Right atrium auricular region (tissue), 2 donors: ENCODE measurements around the gene CDT1. TPM values are rescaled to one million over a fixed set of nuclear protein-coding genes. Genes with fewer than 3 reads are reported as not detected.

Experiments
- DNase-seq: peaks from one replicate; pipeline ENCODE4 v3.0.0-alpha.2; 2019; ENCODE audit warnings: low spot score
- H3K27ac ChIP-seq, 2 donors: fragments of 200-600 bp; sonication (generic); 1 replicate in 1 of 2; 2 replicates in 1 of 2; pipeline ENCODE4 v1.5.1; 2016 to 2019
- H3K27me3 ChIP-seq, 2 donors: fragments of 200-600 bp; sonication (generic); one replicate each; pipeline versions ENCODE4 v1.5.1 to v1.6.0; 2017 to 2019
- H3K36me3 ChIP-seq: fragments of 200-600 bp; sonication (generic); one replicate; pipeline ENCODE4 v1.5.1; 2016
- H3K4me1 ChIP-seq, 2 donors: fragments of 200-600 bp; sonication (generic); one replicate each; pipeline versions ENCODE4 v1.5.1 to v1.6.0; 2017 to 2019
- H3K4me3 ChIP-seq, 2 donors: fragments of 200-600 bp; sonication (generic); 1 replicate in 1 of 2; 2 replicates in 1 of 2; pipeline ENCODE4 v1.5.1; 2017 to 2019; ENCODE audit warnings: mild to moderate bottlenecking in 1 of 2, moderate library complexity in 1 of 2
- H3K9me3 ChIP-seq, 2 donors: fragments of 200-600 bp; sonication (generic); one replicate each; pipeline ENCODE4 v1.5.1; 2019
- CTCF ChIP-seq, 2 donors: fragments of 200-600 bp; sonication (generic); IDR thresholded peaks; one replicate each; pipeline ENCODE4 v1.5.1; 2019; ENCODE audit warnings: antibody characterized with exemption in 2 of 2
- total RNA-seq, 2 donors: library from RNA; depleted of rRNA; stranded (reverse); fragments of >200 nt; gene quantifications; one replicate each; pipeline ENCODE4 v1.1.0, GENCODE V29; 2016

Gene CDT1
- total RNA-seq, result 1 to 10 TPM in 1 of 2 donors, under 1 TPM in 1; 0.39 to 1.3 TPM

- Histone ChIP-seq H3K4me1 (peaks cover 0 to 25% of the 10 kb centered on the region in 2 donors), H3K36me3 (no peaks in the 10 kb centered on the region), H3K27ac (peak within 1 kb of the TSS; percentile 68 to 73), H3K27me3 (no peaks in the 10 kb centered on the region), H3K9me3 (no peaks in the 10 kb centered on the region), H3K4me3 (peak within 1 kb of the TSS; percentile 61 to 75)
- DNase-seq, result peak; percentile 82
- TF ChIP-seq CTCF (IDR thresholded peaks at IDR 0.05), result no peak
Observed at GRCh38 chr16:88803264-88803987, at the start of gene CDT1. Gene CDT1, plus strand, starts transcription at chr16:88803789. Its CDS starts 43 bp downstream, at chr16:88803832.

- Histone ChIP-seq H3K27me3 (no peaks in the 10 kb centered on the region), H3K4me1 (peaks cover 0 to 3% of the 10 kb centered on the region in 2 donors), H3K9me3 (no peaks in the 10 kb centered on the region), H3K36me3 (no peaks in the 10 kb centered on the region), H3K4me3 (no peak overlapping the region), H3K27ac (no peak overlapping the region)
- no peak for DNase-seq
- TF ChIP-seq CTCF (IDR thresholded peaks at IDR 0.05), result no peak
Observed at GRCh38 chr16:88754109-88754911, 49.3 kb upstream of the CDT1 start.

- no peak overlapping the region for H3K27ac ChIP-seq
- peaks cover 0 to 11% of the 10 kb centered on the region in 2 donors for H3K4me1 ChIP-seq
- TF ChIP-seq CTCF (IDR thresholded peaks at IDR 0.05), result no peak
Observed at GRCh38 chr16:88754912-88755744, 48.5 kb upstream of the CDT1 start.

GRCh38 chr16:88755745-88756443 is 47.7 kb upstream of the CDT1 start:
- Histone ChIP-seq H3K4me1 (peaks cover 0 to 12% of the 10 kb centered on the region in 2 donors), H3K27ac (no peak overlapping the region), H3K27me3 (no peaks in the 10 kb centered on the region), H3K36me3 (no peaks in the 10 kb centered on the region), H3K4me3 (no peak overlapping the region), H3K9me3 (no peaks in the 10 kb centered on the region)
- TF ChIP-seq CTCF (IDR thresholded peaks at IDR 0.05), result no peak
- DNase-seq, result no peak

More at GRCh38 chr16:88754912-88755744, 48.5 kb upstream of the CDT1 start:
- no peak overlapping the region for H3K4me3 ChIP-seq
- no peaks in the 10 kb centered on the region for H3K9me3 ChIP-seq
- H3K36me3 ChIP-seq, result no peaks in the 10 kb centered on the region
- no peaks in the 10 kb centered on the region for H3K27me3 ChIP-seq
- no peak for DNase-seq
